HEK293 (cell line): ENCODE results near the gene NRIP1.

Source experiments
- CTCF ChIA-PET: fragments of 350-600 bp; formaldehyde crosslinking; extraction: SDS; loops from one replicate; lab custom pipeline; 2021; ENCODE audit warnings: antibody characterized with exemption; lab: Yijun Ruan, JAX
- POLR2A ChIA-PET: fragments of 300-600 bp; formaldehyde crosslinking; extraction: SDS; loops from one replicate; lab custom pipeline; 2020; ENCODE audit warnings: antibody characterized with exemption, inconsistent platforms; lab: Yijun Ruan, JAX
- H3K27ac ChIP-seq: fragments of 200-500 bp; sonication (Bioruptor generic); 2 replicates; pipeline ENCODE4 v1.5.1; 2014; ENCODE audit warnings: low read depth, low read length, control low read depth, inconsistent platforms; ENCODE audit errors: extremely low read depth
- H3K36me3 ChIP-seq, 2 experiments: fragments of 200-500 bp in 1 of 2; sonication (Bioruptor generic) in 1 of 2; 1 replicate in 1 of 2; 2 replicates in 1 of 2; pipeline ENCODE4 v1.5.1; 2014 to 2017; ENCODE audit warnings: inconsistent platforms in 2 of 2, low read length in 2 of 2; ENCODE audit not compliant: control insufficient read depth in 2 of 2, insufficient read depth in 1 of 2
- H3K4me1 ChIP-seq: fragments of 200-500 bp; sonication (Bioruptor generic); 2 replicates; pipeline ENCODE4 v1.5.1; 2014; ENCODE audit warnings: mild to moderate bottlenecking, low read length, inconsistent platforms; ENCODE audit not compliant: control insufficient read depth, insufficient read depth
- H3K4me3 ChIP-seq: 2 replicates; pipeline ENCODE4 v1.5.1; 2011; ENCODE audit warnings: low read depth, mild to moderate bottlenecking, control low read depth, low read length, moderate library complexity
- H3K9me3 ChIP-seq: fragments of 200-500 bp; sonication (Bioruptor generic); 2 replicates; pipeline ENCODE4 v1.5.1; 2014; ENCODE audit warnings: low read depth, low read length, inconsistent platforms; ENCODE audit not compliant: control insufficient read depth, insufficient read depth
- SCRT1 ChIP-seq: fragments of 450-650 bp; formaldehyde crosslinking; IDR thresholded peaks from 2 replicates; pipeline ENCODE4 v1.5.1; 2016; ENCODE audit warnings: missing biosample characterization, missing genetic modification characterization, borderline replicate concordance
- YY1 ChIP-seq: fragments of 450-650 bp; formaldehyde crosslinking; IDR thresholded peaks from 2 replicates; pipeline ENCODE4 v1.5.1; 2018; ENCODE audit warnings: missing biosample characterization, missing genetic modification characterization
- ZBTB7A ChIP-seq: fragments of 450-650 bp; formaldehyde crosslinking; IDR thresholded peaks from 2 replicates; pipeline ENCODE4 v1.5.1; 2016; ENCODE audit warnings: low read depth, missing biosample characterization, missing genetic modification characterization
- ZFP3 ChIP-seq: fragments of 450-650 bp; formaldehyde crosslinking; IDR thresholded peaks from 2 replicates; pipeline ENCODE4 v1.5.1; 2016; ENCODE audit warnings: low read depth, missing biosample characterization, missing genetic modification characterization
- ZNF121 ChIP-seq: fragments of 450-650 bp; formaldehyde crosslinking; IDR thresholded peaks from 2 replicates; pipeline ENCODE4 v1.5.1; 2016; ENCODE audit warnings: missing biosample characterization, missing genetic modification characterization
- ZNF174 ChIP-seq: fragments of 450-650 bp; formaldehyde crosslinking; IDR thresholded peaks from 2 replicates; pipeline ENCODE4 v1.5.0; 2017; ENCODE audit warnings: missing biosample characterization, mild to moderate bottlenecking, missing genetic modification characterization
- ZNF221 ChIP-seq: fragments of 450-650 bp; formaldehyde crosslinking; IDR thresholded peaks from 2 replicates; pipeline ENCODE4 v1.5.1; 2017; ENCODE audit warnings: missing biosample characterization, missing genetic modification characterization, borderline replicate concordance
- ZNF223 ChIP-seq: fragments of 450-650 bp; formaldehyde crosslinking; IDR thresholded peaks from 2 replicates; pipeline ENCODE4 v1.5.1; 2016; ENCODE audit warnings: missing biosample characterization, missing genetic modification characterization
- ZNF37A ChIP-seq: fragments of 450-650 bp; IDR thresholded peaks from 2 replicates; pipeline ENCODE4 v1.5.1; 2018; ENCODE audit warnings: missing biosample characterization, missing genetic modification characterization
- ZNF394 ChIP-seq: fragments of 450-650 bp; formaldehyde crosslinking; IDR thresholded peaks from 2 replicates; pipeline ENCODE4 v1.5.1; 2016; ENCODE audit warnings: missing biosample characterization, missing genetic modification characterization, mild to moderate bottlenecking, moderate library complexity, borderline replicate concordance
- TF ChIP-seq, protein P1 (sequence below): fragments of 450-650 bp; formaldehyde crosslinking; IDR thresholded peaks from 2 replicates; pipeline ENCODE4; 2016; ENCODE audit warnings: missing biosample characterization, missing genetic modification characterization
- TF ChIP-seq, protein P2 (sequence below): fragments of 450-650 bp; formaldehyde crosslinking; optimal IDR thresholded peaks from 2 replicates; pipeline ENCODE3; 2016; ENCODE audit warnings: missing biosample characterization, mild to moderate bottlenecking, missing genetic modification characterization
- TF ChIP-seq, protein P3 (sequence below): fragments of 450-650 bp; formaldehyde crosslinking; conservative IDR thresholded peaks from 2 replicates; pipeline ENCODE4 v1.5.1; 2016; ENCODE audit warnings: low read depth, missing biosample characterization, missing genetic modification characterization
- TF ChIP-seq, protein P4 (sequence below): fragments of 450-650 bp; formaldehyde crosslinking; IDR thresholded peaks from 2 replicates; pipeline ENCODE4 v1.5.1; 2017; ENCODE audit warnings: missing biosample characterization, missing genetic modification characterization
- TF ChIP-seq, protein P5 (sequence below): fragments of 450-650 bp; formaldehyde crosslinking; IDR thresholded peaks from 2 replicates; pipeline ENCODE4 v1.5.1; 2016; ENCODE audit warnings: missing biosample characterization, missing genetic modification characterization
- TF ChIP-seq, protein P6 (sequence below): fragments of 450-650 bp; formaldehyde crosslinking; IDR thresholded peaks from 2 replicates; pipeline ENCODE4 v1.5.1; 2017; ENCODE audit warnings: missing biosample characterization, missing genetic modification characterization

Gene NRIP1

DNA sequence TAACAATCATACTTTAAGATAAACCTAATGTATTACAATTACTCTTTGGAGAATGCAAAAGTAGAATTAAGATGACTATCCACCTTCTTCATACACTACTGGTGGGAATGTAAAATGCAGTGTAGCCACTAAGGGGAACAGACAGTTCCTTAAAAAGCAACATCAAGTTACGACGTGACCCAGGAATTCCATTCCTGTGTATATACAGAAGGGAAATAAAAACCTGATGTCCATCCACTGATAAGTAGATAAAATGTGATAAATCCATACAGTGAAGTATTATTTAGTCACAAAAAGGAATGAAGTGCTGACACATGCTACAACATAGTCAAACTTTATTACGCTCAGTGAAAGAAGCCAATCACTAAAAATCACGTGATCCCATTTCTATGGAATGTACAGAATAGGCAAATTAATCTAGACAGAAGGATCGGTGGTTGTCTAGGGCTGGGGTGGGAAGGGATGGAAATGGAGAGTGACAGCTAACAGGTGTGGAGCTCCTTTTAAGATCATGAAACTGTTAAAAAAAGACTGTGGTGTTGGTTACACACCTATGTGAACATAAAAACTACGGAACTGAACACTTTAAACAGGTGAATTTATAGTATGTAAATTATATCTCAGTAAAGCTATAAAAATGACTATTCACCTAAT, 42.1 kb downstream of the NRIP1 start:
- POLR2A ChIA-PET = no interaction called here
- CTCF ChIA-PET = interaction anchor here (0.6 kb wide), 1 partner anchor 1167 kb away, joined by 3 read pairs; no protein-coding TSS in a partner anchor
- no peaks in the 10 kb centered on the region for H3K9me3 ChIP-seq
- peaks cover 0 to 3% of the 10 kb centered on the region in 2 experiments; a peak in 1 of 3 replicates for H3K36me3 ChIP-seq
- no peak overlapping the region for H3K27ac ChIP-seq
- no peak overlapping the region for H3K4me3 ChIP-seq
- no peak for TF ChIP-seq ZNF37A (tag by site-specific recombination)
- TF ChIP-seq ZNF121 = no peak
- no peak for TF ChIP-seq ZNF394 (tag by site-specific recombination)
- TF ChIP-seq ZNF221 (tag by site-specific recombination) = no peak
- TF ChIP-seq ZNF174 (tag by site-specific recombination) = no peak
- TF ChIP-seq, protein P1, sequence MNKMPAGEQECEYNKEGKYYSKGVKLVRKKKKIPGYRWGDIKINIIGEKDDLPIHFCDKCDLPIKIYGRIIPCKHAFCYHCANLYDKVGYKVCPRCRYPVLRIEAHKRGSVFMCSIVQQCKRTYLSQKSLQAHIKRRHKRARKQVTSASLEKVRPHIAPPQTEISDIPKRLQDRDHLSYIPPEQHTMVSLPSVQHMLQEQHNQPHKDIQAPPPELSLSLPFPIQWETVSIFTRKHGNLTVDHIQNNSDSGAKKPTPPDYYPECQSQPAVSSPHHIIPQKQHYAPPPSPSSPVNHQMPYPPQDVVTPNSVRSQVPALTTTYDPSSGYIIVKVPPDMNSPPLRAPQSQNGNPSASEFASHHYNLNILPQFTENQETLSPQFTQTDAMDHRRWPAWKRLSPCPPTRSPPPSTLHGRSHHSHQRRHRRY (tag by site-specific recombination) = no peak
- TF ChIP-seq, protein P2, sequence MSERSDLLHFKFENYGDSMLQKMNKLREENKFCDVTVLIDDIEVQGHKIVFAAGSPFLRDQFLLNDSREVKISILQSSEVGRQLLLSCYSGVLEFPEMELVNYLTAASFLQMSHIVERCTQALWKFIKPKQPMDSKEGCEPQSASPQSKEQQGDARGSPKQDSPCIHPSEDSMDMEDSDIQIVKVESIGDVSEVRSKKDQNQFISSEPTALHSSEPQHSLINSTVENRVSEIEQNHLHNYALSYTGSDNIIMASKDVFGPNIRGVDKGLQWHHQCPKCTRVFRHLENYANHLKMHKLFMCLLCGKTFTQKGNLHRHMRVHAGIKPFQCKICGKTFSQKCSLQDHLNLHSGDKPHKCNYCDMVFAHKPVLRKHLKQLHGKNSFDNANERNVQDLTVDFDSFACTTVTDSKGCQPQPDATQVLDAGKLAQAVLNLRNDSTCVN = no peak
- TF ChIP-seq ZFP3 (tag by site-specific recombination) = no peak
- TF ChIP-seq, protein P3, sequence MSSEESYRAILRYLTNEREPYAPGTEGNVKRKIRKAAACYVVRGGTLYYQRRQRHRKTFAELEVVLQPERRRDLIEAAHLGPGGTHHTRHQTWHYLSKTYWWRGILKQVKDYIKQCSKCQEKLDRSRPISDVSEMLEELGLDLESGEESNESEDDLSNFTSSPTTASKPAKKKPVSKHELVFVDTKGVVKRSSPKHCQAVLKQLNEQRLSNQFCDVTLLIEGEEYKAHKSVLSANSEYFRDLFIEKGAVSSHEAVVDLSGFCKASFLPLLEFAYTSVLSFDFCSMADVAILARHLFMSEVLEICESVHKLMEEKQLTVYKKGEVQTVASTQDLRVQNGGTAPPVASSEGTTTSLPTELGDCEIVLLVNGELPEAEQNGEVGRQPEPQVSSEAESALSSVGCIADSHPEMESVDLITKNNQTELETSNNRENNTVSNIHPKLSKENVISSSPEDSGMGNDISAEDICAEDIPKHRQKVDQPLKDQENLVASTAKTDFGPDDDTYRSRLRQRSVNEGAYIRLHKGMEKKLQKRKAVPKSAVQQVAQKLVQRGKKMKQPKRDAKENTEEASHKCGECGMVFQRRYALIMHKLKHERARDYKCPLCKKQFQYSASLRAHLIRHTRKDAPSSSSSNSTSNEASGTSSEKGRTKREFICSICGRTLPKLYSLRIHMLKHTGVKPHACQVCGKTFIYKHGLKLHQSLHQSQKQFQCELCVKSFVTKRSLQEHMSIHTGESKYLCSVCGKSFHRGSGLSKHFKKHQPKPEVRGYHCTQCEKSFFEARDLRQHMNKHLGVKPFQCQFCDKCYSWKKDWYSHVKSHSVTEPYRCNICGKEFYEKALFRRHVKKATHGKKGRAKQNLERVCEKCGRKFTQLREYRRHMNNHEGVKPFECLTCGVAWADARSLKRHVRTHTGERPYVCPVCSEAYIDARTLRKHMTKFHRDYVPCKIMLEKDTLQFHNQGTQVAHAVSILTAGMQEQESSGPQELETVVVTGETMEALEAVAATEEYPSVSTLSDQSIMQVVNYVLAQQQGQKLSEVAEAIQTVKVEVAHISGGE (tag by site-specific recombination) = no peak
- TF ChIP-seq, protein P4, sequence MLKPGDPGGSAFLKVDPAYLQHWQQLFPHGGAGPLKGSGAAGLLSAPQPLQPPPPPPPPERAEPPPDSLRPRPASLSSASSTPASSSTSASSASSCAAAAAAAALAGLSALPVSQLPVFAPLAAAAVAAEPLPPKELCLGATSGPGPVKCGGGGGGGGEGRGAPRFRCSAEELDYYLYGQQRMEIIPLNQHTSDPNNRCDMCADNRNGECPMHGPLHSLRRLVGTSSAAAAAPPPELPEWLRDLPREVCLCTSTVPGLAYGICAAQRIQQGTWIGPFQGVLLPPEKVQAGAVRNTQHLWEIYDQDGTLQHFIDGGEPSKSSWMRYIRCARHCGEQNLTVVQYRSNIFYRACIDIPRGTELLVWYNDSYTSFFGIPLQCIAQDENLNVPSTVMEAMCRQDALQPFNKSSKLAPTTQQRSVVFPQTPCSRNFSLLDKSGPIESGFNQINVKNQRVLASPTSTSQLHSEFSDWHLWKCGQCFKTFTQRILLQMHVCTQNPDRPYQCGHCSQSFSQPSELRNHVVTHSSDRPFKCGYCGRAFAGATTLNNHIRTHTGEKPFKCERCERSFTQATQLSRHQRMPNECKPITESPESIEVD (tag by site-specific recombination) = no peak
- no peak for TF ChIP-seq YY1 (tag by site-specific recombination)
- TF ChIP-seq, protein P5, sequence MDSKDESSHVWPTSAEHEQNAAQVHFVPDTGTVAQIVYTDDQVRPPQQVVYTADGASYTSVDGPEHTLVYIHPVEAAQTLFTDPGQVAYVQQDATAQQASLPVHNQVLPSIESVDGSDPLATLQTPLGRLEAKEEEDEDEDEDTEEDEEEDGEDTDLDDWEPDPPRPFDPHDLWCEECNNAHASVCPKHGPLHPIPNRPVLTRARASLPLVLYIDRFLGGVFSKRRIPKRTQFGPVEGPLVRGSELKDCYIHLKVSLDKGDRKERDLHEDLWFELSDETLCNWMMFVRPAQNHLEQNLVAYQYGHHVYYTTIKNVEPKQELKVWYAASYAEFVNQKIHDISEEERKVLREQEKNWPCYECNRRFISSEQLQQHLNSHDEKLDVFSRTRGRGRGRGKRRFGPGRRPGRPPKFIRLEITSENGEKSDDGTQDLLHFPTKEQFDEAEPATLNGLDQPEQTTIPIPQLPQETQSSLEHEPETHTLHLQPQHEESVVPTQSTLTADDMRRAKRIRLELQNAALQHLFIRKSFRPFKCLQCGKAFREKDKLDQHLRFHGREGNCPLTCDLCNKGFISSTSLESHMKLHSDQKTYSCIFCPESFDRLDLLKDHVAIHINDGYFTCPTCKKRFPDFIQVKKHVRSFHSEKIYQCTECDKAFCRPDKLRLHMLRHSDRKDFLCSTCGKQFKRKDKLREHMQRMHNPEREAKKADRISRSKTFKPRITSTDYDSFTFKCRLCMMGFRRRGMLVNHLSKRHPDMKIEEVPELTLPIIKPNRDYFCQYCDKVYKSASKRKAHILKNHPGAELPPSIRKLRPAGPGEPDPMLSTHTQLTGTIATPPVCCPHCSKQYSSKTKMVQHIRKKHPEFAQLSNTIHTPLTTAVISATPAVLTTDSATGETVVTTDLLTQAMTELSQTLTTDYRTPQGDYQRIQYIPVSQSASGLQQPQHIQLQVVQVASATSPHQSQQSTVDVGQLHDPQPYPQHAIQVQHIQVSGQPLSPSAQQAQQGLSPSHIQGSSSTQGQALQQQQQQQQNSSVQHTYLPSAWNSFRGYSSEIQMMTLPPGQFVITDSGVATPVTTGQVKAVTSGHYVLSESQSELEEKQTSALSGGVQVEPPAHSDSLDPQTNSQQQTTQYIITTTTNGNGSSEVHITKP = no peak
- TF ChIP-seq ZBTB7A = no peak
- TF ChIP-seq SCRT1 (tag by site-specific recombination) = no peak
- TF ChIP-seq ZNF223 (tag by site-specific recombination) = no peak
- TF ChIP-seq, protein P6, sequence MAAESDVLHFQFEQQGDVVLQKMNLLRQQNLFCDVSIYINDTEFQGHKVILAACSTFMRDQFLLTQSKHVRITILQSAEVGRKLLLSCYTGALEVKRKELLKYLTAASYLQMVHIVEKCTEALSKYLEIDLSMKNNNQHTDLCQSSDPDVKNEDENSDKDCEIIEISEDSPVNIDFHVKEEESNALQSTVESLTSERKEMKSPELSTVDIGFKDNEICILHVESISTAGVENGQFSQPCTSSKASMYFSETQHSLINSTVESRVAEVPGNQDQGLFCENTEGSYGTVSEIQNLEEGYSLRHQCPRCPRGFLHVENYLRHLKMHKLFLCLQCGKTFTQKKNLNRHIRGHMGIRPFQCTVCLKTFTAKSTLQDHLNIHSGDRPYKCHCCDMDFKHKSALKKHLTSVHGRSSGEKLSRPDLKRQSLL (tag by site-specific recombination) = no peak
- H3K4me1 ChIP-seq = peaks cover 4% of the 10 kb centered on the region
